22Rv1 (cell line): ENCODE results near the gene GSPT1.
A peak's percentile ranks its signal among the peaks of the same experiment; 100 is the strongest.
"Not testable (repeated sequence)": the region's sequence is repeated elsewhere in the genome, so short reads cannot be mapped to it uniquely, and the experiment has no call there.

Source experiments
- H3K27ac ChIP-seq: fragments of 450-650 bp; 2 replicates; pipeline ENCODE4 v1.5.1; 2017
- ZFX ChIP-seq: fragments of 450-650 bp; IDR thresholded peaks from 2 replicates; pipeline ENCODE4 v1.6.1; 2017; ENCODE audit warnings: antibody characterized with exemption, borderline replicate concordance
- TF ChIP-seq, protein P1 (sequence below): fragments of 450-650 bp; IDR thresholded peaks from 2 replicates; pipeline ENCODE4 v1.5.1; 2017; ENCODE audit warnings: mild to moderate bottlenecking

The GSPT1 gene

DNA sequence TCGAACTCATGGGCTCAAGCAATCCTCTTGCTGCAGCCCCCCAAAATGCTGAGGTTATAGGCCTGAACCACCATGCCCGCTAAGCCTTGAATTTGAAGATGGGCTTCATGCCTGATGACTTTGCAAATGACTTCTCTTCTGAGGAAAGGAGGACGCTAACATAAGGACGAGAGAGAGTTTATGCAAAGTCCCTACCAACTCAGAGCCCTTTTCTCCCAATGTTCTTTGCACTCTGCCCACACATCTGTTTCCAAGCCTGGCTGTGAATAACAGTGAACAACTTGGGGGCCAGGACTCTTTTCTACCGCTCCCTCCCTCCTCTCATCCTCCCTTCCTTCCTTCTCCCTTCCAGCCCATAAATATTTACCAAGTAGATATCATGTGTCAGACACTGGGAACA, 34.6 kb upstream of the GSPT1 start:
- no peak overlapping the region for H3K27ac ChIP-seq

GRCh38 chr16:11949527-11949926, 33.8 kb upstream of the GSPT1 start:
- H3K27ac ChIP-seq: no peak overlapping the region
- TF ChIP-seq ZFX: no peak
- TF ChIP-seq, protein P1, sequence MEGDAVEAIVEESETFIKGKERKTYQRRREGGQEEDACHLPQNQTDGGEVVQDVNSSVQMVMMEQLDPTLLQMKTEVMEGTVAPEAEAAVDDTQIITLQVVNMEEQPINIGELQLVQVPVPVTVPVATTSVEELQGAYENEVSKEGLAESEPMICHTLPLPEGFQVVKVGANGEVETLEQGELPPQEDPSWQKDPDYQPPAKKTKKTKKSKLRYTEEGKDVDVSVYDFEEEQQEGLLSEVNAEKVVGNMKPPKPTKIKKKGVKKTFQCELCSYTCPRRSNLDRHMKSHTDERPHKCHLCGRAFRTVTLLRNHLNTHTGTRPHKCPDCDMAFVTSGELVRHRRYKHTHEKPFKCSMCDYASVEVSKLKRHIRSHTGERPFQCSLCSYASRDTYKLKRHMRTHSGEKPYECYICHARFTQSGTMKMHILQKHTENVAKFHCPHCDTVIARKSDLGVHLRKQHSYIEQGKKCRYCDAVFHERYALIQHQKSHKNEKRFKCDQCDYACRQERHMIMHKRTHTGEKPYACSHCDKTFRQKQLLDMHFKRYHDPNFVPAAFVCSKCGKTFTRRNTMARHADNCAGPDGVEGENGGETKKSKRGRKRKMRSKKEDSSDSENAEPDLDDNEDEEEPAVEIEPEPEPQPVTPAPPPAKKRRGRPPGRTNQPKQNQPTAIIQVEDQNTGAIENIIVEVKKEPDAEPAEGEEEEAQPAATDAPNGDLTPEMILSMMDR: peak; percentile 49

More for the DNA sequence above, 34.6 kb upstream of the GSPT1 start:
- TF ChIP-seq, protein P1: no peak
- TF ChIP-seq ZFX: no peak

DNA sequence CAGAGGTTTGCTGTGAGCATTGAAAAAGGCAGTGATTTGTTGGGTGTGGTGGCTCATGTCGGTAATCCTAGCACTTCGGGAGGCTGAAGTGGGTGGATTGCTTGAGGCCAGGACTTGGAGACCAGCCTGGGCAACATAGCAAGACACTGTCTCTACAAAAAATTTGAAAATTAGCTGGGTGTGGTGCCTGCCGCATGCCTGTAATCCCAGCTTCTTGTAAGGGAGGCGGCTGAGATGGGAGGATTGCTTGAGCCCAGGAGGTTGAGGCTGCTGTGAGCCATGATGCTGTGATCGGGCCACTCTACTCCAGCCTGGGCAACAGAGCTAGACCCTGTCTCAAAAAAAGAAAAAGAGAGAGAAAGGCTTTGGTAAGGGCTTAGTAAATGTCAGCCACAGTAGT, 33.1 kb upstream of the GSPT1 start:
- H3K27ac ChIP-seq: no peak overlapping the region
- no peak for TF ChIP-seq ZFX
- TF ChIP-seq, protein P1: no peak

- no peak overlapping the region for H3K27ac ChIP-seq
- no peak for TF ChIP-seq ZFX
- TF ChIP-seq, protein P1: no peak
Observed at GRCh38 chr16:11946433-11946832, 30.7 kb upstream of the GSPT1 start.

DNA sequence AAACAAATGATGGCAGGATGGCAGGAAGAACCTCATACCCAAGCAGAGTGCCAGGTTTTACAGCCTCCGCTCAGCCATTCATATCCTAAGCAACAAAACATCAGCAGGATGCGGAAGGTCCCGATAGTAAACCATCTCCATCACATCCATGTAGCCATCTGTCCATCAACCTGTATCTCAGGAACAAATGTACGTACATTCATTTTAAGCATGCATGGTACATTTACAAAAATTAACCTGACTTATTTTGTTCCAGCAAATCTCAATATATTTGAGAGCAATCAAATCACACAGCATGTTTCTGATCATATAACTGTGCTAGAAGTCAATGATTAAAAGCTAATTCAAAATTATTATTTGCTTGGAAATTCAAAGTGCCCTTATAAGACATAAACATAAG, 26.2 kb upstream of the GSPT1 start, which contains the start of gene NPIPB2:
Gene NPIPB2, minus strand, starts transcription at position 101 of the 400 bp plus-strand sequence. Its CDS starts 0 bp downstream, at position 101.
- H3K27ac ChIP-seq: not testable (repeated sequence)

DNA sequence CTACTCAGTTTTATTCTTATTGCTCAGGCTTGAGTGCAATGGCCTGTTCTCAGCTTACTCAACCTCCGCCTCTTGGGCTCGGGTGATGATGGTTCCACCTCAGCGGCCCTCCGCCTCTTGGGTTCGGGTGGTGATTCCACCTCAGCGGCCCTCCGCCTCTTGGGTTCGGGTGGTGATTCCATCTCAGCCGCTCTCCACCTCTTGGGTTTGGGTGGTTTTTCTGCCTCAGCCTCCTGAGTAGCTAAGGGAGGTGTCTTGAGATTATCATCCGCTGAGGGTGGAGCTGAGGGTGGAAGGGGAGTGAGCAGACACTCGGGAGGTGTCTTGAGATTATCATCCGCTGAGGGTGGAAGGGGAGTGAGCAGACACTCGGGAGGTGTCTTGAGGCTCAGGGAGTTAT, 11.6 kb upstream of the GSPT1 start:
- H3K27ac ChIP-seq: not testable (repeated sequence)

DNA sequence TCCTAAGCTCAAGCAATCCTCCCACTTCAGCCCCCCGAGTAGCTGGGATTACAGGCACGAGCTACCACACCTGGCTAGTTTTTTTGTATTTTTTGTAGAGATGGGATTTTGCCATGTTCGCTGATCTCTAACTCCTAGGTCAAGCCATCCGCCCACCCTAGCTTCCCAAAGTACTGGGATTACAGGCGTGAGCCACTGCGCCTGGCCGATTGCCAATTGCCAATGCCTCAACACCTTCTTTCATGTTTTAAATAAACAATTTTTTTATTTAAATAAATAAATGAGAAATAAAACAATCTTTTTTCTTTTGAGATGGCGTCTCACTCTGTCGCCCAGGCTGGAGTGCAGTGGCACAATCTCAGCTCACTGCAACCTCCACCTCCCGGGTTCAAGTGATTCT, 8.3 kb upstream of the GSPT1 start:
- H3K27ac ChIP-seq: not testable (repeated sequence)

- TF ChIP-seq, protein P1: no peak
- peak overlapping the region; percentile 87 for H3K27ac ChIP-seq
Observed at GRCh38 chr16:11916524-11917285, 949 bp upstream of the GSPT1 start.

DNA sequence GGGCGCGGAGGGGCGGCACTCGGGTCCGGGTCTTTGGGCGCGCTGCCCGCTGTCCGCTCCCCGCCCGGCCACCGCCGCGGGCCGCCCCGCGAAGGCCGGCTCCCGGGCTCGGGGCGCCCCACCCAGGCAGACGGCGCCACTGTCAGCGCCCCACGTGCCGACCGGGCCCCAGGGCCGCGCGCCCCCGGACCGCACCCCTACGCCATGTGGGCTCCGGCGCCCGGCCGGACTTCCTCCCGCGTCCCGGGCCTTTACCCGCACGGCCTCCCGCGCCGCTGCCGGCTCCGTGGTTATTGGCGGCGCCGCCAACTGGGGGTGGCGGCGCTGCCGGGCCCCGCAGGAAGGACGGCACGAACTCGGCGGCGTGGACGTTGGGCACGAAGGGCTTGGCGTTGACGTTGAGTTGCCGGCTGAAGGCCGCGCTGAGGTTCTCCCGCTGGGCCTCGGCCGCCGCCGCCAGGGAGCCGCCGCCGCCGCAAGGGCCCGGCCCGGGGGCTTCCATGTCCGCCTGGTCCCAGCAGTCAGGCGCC, 577 bp downstream of the GSPT1 start:
- H3K27ac ChIP-seq: peak overlapping the region; percentile 87
- TF ChIP-seq, protein P1: peak; percentile 12; the same call in 1 of the 2 replicates
- no peak for TF ChIP-seq ZFX
